ENCODE data around the gene CAMTA1.

CAMTA1 gene

GRCh38 chr1:7614576-7615074 is 829.4 kb downstream of the CAMTA1 start:
- DNase-seq, result no peak

GRCh38 chr1:7615138-7615537 is 829.9 kb downstream of the CAMTA1 start:
- no peak for DNase-seq

GRCh38 chr1:7616076-7616832 is 831.0 kb downstream of the CAMTA1 start:
- DNase-seq, result no peak

GRCh38 chr1:7616953-7617352 is 831.7 kb downstream of the CAMTA1 start:
- no peak for DNase-seq

GRCh38 chr1:7617826-7618225 is 832.6 kb downstream of the CAMTA1 start:
- no peak for DNase-seq

GRCh38 chr1:7620196-7620595 is 834.9 kb downstream of the CAMTA1 start:
- no peak for DNase-seq

- no peak for DNase-seq
Measured at GRCh38 chr1:7621334-7622219, 836.3 kb downstream of the CAMTA1 start.

GRCh38 chr1:7623842-7624241 is 838.6 kb downstream of the CAMTA1 start:
- DNase-seq, result no peak

- no peak for DNase-seq
Measured at GRCh38 chr1:7624791-7625355, 839.6 kb downstream of the CAMTA1 start.

GRCh38 chr1:7625401-7625800 is 840.1 kb downstream of the CAMTA1 start:
- no peak for DNase-seq

- no peak for DNase-seq
Measured at GRCh38 chr1:7628273-7628672, 843.0 kb downstream of the CAMTA1 start.

- DNase-seq, result no peak
Measured at GRCh38 chr1:7629011-7629410, 843.8 kb downstream of the CAMTA1 start.

- DNase-seq, result no peak
Measured at GRCh38 chr1:7629465-7630195, 844.4 kb downstream of the CAMTA1 start.

GRCh38 chr1:7630378-7630777 is 845.1 kb downstream of the CAMTA1 start:
- DNase-seq, result no peak

- no peak for DNase-seq
Measured at GRCh38 chr1:7632176-7632575, 846.9 kb downstream of the CAMTA1 start.

GRCh38 chr1:7632681-7633080 is 847.4 kb downstream of the CAMTA1 start:
- no peak for DNase-seq

GRCh38 chr1:7633506-7634245 is 848.4 kb downstream of the CAMTA1 start:
- DNase-seq, result no peak

GRCh38 chr1:7634546-7635240 is 849.4 kb downstream of the CAMTA1 start:
- no peak for DNase-seq

- no peak for DNase-seq
Measured at GRCh38 chr1:7636795-7637526, 851.7 kb downstream of the CAMTA1 start.

- DNase-seq, result no peak
Measured at GRCh38 chr1:7638078-7638477, 852.8 kb downstream of the CAMTA1 start.
